BLaER1 (cell line): ENCODE data around the gene C1orf167.

Experiments
- H3K27ac ChIP-seq: shearing (Covaris generic); formaldehyde crosslinking; 2 replicates; pipeline ENCODE4 v1.8.1; 2022
- H3K27me3 ChIP-seq: shearing (Covaris generic); formaldehyde crosslinking; 2 replicates; pipeline ENCODE4 v1.8.1; 2022
- H3K36me3 ChIP-seq: shearing (Covaris generic); formaldehyde crosslinking; 2 replicates; pipeline ENCODE4 v1.8.1; 2022
- H3K4me1 ChIP-seq: shearing (Covaris generic); formaldehyde crosslinking; 2 replicates; pipeline ENCODE4 v1.8.1; 2022
- H3K4me2 ChIP-seq: shearing (Covaris generic); formaldehyde crosslinking; 2 replicates; pipeline ENCODE4 v1.8.1; 2022
- H3K4me3 ChIP-seq: shearing (Covaris generic); formaldehyde crosslinking; 2 replicates; pipeline ENCODE4 v1.8.1; 2022
- H3K9ac ChIP-seq: shearing (Covaris generic); formaldehyde crosslinking; 2 replicates; pipeline ENCODE4 v1.8.1; 2022
- H3K9me3 ChIP-seq: shearing (Covaris generic); formaldehyde crosslinking; 2 replicates; pipeline ENCODE4 v1.8.1; 2022
- H4K20me1 ChIP-seq: shearing (Covaris generic); formaldehyde crosslinking; 2 replicates; pipeline ENCODE4 v1.8.1; 2022
- Cebpa-rat ChIP-seq: shearing (Covaris generic); IDR thresholded peaks from 2 replicates; pipeline ENCODE4 v1.8.1; 2022

C1orf167 gene

DNA sequence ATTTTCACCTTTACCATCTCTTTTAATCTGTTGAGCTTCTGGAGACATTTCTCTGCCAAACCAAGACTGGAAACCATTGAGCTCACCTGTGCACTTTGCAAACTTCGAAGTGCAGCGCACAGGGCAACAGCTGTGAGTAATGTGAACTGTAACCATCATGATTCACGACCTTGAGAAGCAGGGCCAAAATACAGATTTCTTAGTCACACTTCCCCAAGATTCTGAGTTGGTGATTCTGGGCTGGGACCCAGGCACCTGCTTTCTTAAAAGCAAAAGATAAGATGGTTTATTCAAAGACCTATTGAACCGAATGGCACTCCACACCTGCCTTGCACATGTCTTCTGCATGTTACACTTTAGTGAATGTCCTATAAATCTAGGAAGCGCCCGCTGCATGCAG is 15.9 kb upstream of the C1orf167 start:
- Histone ChIP-seq H3K36me3 (peaks cover 39% of the 10 kb centered on the region; the same call in 1 of the 2 replicates), H3K4me3 (no peak overlapping the region), H3K27me3 (no peaks in the 10 kb centered on the region), H3K4me1 (peaks cover 55% of the 10 kb centered on the region), H3K4me2 (no peak overlapping the region), H3K27ac (no peak overlapping the region), H3K9ac (no peak overlapping the region), H4K20me1 (peaks cover 23% of the 10 kb centered on the region), H3K9me3 (no peaks in the 10 kb centered on the region)
- no peak for TF ChIP-seq Cebpa-rat

DNA sequence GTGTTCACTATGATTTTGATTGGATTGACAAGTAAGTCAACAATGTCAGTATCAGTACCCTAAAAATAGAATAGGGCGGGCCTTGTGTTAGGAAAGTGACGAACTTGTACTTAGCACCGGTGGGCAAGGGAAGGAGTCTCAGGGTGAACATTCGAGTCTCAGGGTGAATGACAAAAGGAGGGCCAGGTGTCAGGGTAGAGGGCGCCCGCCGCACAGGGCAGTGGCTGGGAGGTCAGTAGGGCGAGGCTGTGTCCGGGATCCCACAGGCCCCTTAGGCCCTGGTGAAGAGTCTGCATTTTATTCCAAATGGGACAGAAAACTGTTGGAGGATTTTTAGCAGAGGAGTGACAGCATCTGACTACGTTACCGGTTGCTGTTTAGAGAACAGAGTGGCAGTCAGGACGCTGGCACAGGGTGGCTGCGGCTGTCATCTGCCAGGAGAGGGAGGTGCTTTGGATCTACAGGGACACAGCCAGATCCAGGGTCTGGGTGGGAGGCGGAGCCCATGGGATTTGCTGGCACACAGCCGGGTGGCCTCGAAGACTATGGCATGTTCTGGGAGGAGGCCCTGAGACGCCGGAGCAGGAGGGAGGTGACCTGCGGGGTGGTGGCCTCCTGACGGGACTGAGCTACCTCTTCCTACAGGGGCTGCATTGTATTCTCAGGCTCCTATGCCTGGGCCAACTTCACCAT is 15.1 kb upstream of the C1orf167 start:
- H3K4me2 ChIP-seq, result peak overlapping the region; percentile 1; the same call in 1 of the 2 replicates
- H3K27me3 ChIP-seq, result no peaks in the 10 kb centered on the region
- peaks cover 43% of the 10 kb centered on the region; the same call in 1 of the 2 replicates for H3K36me3 ChIP-seq
- H3K4me1 ChIP-seq, result peaks cover 50% of the 10 kb centered on the region
- TF ChIP-seq Cebpa-rat, result no peak
- no peak overlapping the region for H3K27ac ChIP-seq
- H3K9me3 ChIP-seq, result no peaks in the 10 kb centered on the region
- H3K9ac ChIP-seq, result no peak overlapping the region
- no peak overlapping the region for H3K4me3 ChIP-seq
- peaks cover 15% of the 10 kb centered on the region; the same call in 1 of the 2 replicates for H4K20me1 ChIP-seq

DNA sequence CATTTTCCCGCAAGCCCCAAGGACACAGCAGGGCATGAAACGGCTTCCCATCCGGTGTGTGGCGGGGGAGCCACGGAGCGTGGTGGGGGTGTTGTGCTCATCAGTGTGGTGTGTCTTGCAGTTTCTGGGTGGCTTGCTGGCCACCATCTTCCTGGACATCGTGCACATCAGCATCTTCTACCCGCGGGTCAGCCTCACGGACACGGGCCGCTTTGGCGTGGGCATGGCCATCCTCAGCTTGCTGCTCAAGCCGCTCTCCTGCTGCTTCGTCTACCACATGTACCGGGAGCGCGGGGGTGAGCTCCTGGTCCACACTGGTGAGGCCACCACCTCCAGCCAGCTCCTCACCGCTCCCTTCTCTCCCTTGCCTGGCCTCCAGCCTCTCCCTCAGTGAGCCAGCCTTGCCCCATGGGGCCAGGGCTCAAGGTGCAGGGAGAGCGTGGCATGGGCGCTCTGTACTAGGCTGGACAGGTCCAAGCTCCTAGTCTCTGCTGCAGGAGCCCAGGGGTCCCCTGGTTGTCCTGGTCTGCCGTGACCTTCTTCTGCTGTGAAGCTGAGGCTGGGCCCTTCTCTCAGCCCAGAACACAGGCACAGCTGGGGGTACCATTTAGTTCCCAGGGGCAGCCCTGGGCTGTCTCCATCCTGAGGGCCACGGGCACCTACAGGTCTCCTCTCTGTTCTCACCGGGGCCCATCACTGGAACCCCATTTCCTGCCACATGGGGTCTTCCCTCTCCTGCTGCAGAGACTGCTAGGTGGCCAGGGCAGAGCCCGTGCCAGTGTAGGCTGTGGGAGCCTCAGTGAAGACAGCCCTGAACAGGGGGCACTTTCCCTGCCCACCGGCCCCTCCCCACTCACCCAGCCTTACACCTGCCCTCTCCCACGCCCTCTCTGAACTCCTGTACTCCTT is 13.4 kb upstream of the C1orf167 start:
- H3K4me2 ChIP-seq, result peak overlapping the region; percentile 28
- H3K36me3 ChIP-seq, result peaks cover 43% of the 10 kb centered on the region; the same call in 1 of the 2 replicates
- no peak for TF ChIP-seq Cebpa-rat
- peak overlapping the region; percentile 44; the same call in 1 of the 2 replicates for H3K27ac ChIP-seq
- H3K27me3 ChIP-seq, result no peaks in the 10 kb centered on the region
- H3K9ac ChIP-seq, result no peak overlapping the region
- H3K4me1 ChIP-seq, result peaks cover 55% of the 10 kb centered on the region
- no peaks in the 10 kb centered on the region for H3K9me3 ChIP-seq
- H4K20me1 ChIP-seq, result 0 out of 2 replicates have a peak, but pooled peaks cover 8% of the 10 kb centered on the region
- no peak overlapping the region for H3K4me3 ChIP-seq

DNA sequence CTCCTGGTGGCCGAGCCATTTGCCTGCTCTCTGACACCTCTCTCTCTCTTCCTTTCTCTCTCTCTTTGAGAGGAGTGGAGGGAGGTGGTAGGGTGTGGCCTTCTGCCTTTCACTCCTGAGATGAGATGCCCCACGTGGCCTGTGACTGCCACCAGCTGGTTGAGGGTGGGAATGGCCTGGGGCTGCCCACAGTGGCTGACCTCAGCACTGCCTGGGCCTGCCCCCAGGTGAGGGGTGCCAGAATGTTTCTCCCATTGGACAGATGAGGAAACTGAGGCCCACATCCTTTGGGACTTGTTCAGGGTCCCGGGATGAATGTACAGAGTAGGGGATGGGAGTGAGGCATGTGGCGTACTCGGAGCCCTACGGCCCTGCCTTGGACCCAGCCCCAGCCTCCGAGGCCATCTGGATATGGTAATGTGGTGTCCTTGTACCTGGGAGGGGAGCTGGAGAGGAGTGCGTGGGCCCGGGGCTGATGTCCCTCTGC is 12.7 kb upstream of the C1orf167 start:
- no peak for TF ChIP-seq Cebpa-rat
- 0 out of 2 replicates have a peak, but pooled peaks cover 8% of the 10 kb centered on the region for H4K20me1 ChIP-seq
- peak overlapping the region; percentile 44; the same call in 1 of the 2 replicates for H3K27ac ChIP-seq
- H3K36me3 ChIP-seq, result peaks cover 43% of the 10 kb centered on the region; the same call in 1 of the 2 replicates
- peak overlapping the region; percentile 28 for H3K4me2 ChIP-seq
- H3K27me3 ChIP-seq, result no peaks in the 10 kb centered on the region
- no peak overlapping the region for H3K9ac ChIP-seq
- no peak overlapping the region for H3K4me3 ChIP-seq
- peaks cover 57% of the 10 kb centered on the region for H3K4me1 ChIP-seq
- H3K9me3 ChIP-seq, result no peaks in the 10 kb centered on the region

- Histone ChIP-seq H3K27ac (no peak overlapping the region), H3K4me3 (no peak overlapping the region)
- TF ChIP-seq Cebpa-rat, result no peak
Observed at GRCh38 chr1:11749996-11750395, 12.0 kb upstream of the C1orf167 start.

DNA sequence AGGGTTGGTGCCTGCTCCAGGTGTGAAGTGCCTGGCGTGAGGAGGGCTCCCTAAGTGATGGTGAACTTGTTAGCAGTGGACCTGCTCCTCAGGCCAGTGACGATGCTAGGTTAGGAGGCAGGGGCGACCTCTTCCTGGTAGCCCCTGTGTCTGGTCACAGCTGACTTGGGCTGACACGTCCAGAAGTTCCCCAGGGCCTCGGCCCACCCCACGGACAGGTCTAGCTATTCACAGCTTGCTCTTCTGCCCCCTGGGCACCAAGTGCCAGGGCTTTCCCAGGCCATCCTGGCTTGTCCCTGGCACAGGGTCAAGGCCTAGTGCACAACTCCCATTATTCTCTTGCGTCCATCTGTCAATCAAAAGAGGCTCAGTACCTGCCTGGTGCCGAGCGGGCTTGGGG is 10.9 kb upstream of the C1orf167 start:
- peaks cover 50% of the 10 kb centered on the region for H3K4me1 ChIP-seq
- no peaks in the 10 kb centered on the region for H3K27me3 ChIP-seq
- no peak overlapping the region for H3K4me3 ChIP-seq
- H3K27ac ChIP-seq, result no peak overlapping the region
- H4K20me1 ChIP-seq, result no peaks in the 10 kb centered on the region
- H3K9ac ChIP-seq, result no peak overlapping the region
- no peak overlapping the region for H3K4me2 ChIP-seq
- H3K36me3 ChIP-seq, result peaks cover 38% of the 10 kb centered on the region; the same call in 1 of the 2 replicates
- no peak for TF ChIP-seq Cebpa-rat
- no peaks in the 10 kb centered on the region for H3K9me3 ChIP-seq

More at GRCh38 chr1:11749996-11750395, 12.0 kb upstream of the C1orf167 start:
- Histone ChIP-seq H3K4me2 (no peak overlapping the region), H3K9ac (no peak overlapping the region), H3K27me3 (no peaks in the 10 kb centered on the region), H4K20me1 (0 out of 2 replicates have a peak, but pooled peaks cover 8% of the 10 kb centered on the region), H3K9me3 (no peaks in the 10 kb centered on the region), H3K4me1 (peaks cover 57% of the 10 kb centered on the region), H3K36me3 (peaks cover 43% of the 10 kb centered on the region; the same call in 1 of the 2 replicates)

DNA sequence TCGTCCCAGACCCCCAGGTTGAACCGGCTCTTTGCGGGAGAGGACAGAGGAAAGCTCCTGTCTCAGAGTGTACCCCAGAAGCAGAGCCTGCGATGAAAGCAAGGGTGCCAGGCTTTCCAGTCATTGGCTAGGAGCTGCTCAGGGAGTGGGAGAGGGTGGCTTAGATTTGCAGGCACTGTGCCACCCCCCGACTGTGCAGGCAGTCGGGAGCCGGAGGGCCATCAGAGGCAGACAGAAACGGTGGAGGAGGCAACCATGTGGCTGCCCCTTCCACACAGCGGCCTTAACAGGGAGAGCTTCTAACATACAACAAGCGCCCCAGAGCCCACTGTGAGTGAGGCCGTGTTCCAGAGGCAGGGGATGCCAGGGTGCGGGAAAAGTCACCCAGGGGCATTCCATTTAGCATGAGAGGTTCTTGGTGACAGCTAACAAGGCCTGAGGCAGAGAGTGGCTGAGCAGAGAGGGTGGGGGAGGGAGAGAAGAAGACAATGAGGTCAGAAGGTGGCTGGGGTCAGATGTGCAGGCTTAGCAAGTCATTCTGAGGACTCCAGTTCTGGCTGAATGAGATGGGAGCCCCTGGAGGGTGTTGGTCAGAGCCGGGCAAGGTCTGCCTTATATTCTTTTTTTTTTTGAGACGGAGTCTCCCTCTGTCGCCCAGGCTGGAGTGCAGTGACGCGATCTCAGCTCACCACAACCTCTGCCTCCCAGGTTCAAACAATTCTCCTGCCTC is 9.5 kb upstream of the C1orf167 start:
- Histone ChIP-seq H3K4me1 (peaks cover 36% of the 10 kb centered on the region), H4K20me1 (no peaks in the 10 kb centered on the region), H3K27me3 (no peaks in the 10 kb centered on the region), H3K36me3 (peaks cover 33% of the 10 kb centered on the region; the same call in 1 of the 2 replicates), H3K4me2 (peak overlapping the region; percentile 53), H3K9me3 (no peaks in the 10 kb centered on the region), H3K27ac (peak overlapping the region; percentile 56; the same call in 1 of the 2 replicates), H3K4me3 (no peak overlapping the region), H3K9ac (0 out of 2 replicates have a peak overlapping the region, but pooled peaks have one; percentile 46)
- no peak for TF ChIP-seq Cebpa-rat

GRCh38 chr1:11753555-11754208 is 8.3 kb upstream of the C1orf167 start:
- H3K27me3 ChIP-seq, result no peaks in the 10 kb centered on the region
- H4K20me1 ChIP-seq, result no peaks in the 10 kb centered on the region
- H3K36me3 ChIP-seq, result peaks cover 27% of the 10 kb centered on the region; the same call in 1 of the 2 replicates
- H3K4me3 ChIP-seq, result no peak overlapping the region
- no peak overlapping the region for H3K9ac ChIP-seq
- no peak for TF ChIP-seq Cebpa-rat
- H3K27ac ChIP-seq, result no peak overlapping the region
- peaks cover 26% of the 10 kb centered on the region for H3K4me1 ChIP-seq
- no peaks in the 10 kb centered on the region for H3K9me3 ChIP-seq
- H3K4me2 ChIP-seq, result no peak overlapping the region; the same call in 1 of the 2 replicates

- H3K4me2 ChIP-seq, result no peak overlapping the region
- TF ChIP-seq Cebpa-rat, result no peak
- H4K20me1 ChIP-seq, result no peaks in the 10 kb centered on the region
- H3K9ac ChIP-seq, result no peak overlapping the region
- H3K27me3 ChIP-seq, result 0 out of 2 replicates have a peak, but pooled peaks cover 4% of the 10 kb centered on the region
- no peak overlapping the region for H3K4me3 ChIP-seq
- H3K4me1 ChIP-seq, result peaks cover 21% of the 10 kb centered on the region
- no peaks in the 10 kb centered on the region for H3K36me3 ChIP-seq
- no peaks in the 10 kb centered on the region for H3K9me3 ChIP-seq
- no peak overlapping the region for H3K27ac ChIP-seq
Observed at GRCh38 chr1:11757047-11757446, 4.9 kb upstream of the C1orf167 start.
